NCI-H748 treated with DMSO at 0.1 percent for 48 hours (cell line): Measurements from ENCODE around the gene F11.
"Not testable (repeated sequence)": the region's sequence is repeated elsewhere in the genome, so short reads cannot be mapped to it uniquely, and the experiment has no call there.

Source experiments
- DNase-seq: peaks from one replicate; lab custom pipeline; 2025; lab: John Stamatoyannopoulos, UW

The F11 gene

GRCh38 chr4:186249785-186250754 lies 15.9 kb upstream of the F11 start:
- DNase-seq: no peak

- no peak for DNase-seq
Observed at GRCh38 chr4:186250760-186251159, 15.2 kb upstream of the F11 start.

GRCh38 chr4:186255122-186255521 lies 10.9 kb upstream of the F11 start:
- DNase-seq: no peak

GRCh38 chr4:186258216-186258811 lies 7.7 kb upstream of the F11 start:
- DNase-seq: no peak

GRCh38 chr4:186260117-186260503 lies 5.9 kb upstream of the F11 start:
- DNase-seq: no peak

- DNase-seq: no peak
Observed at GRCh38 chr4:186260504-186261448, 5.2 kb upstream of the F11 start.

GRCh38 chr4:186264660-186265059 lies 1.3 kb upstream of the F11 start:
- DNase-seq: no peak

GRCh38 chr4:186265250-186265649 lies 739 bp upstream of the F11 start:
- not testable (repeated sequence) for DNase-seq

- DNase-seq: no peak
Observed at GRCh38 chr4:186266729-186267456, 904 bp downstream of the F11 start.

GRCh38 chr4:186271081-186271678 lies 5.2 kb downstream of the F11 start:
- no peak for DNase-seq

GRCh38 chr4:186272699-186273391 lies 6.9 kb downstream of the F11 start:
- DNase-seq: no peak

GRCh38 chr4:186273392-186273789 lies 7.4 kb downstream of the F11 start:
- DNase-seq: not testable (repeated sequence)

- no peak for DNase-seq
Observed at GRCh38 chr4:186283311-186283710, 17.3 kb downstream of the F11 start.

GRCh38 chr4:186285147-186285546 lies 19.2 kb downstream of the F11 start:
- no peak for DNase-seq

- DNase-seq: no peak
Observed at GRCh38 chr4:186286581-186286980, 20.6 kb downstream of the F11 start.

- DNase-seq: no peak
Observed at GRCh38 chr4:186291256-186291890, 25.4 kb downstream of the F11 start.

- DNase-seq: no peak
Observed at GRCh38 chr4:186294160-186294559, 28.2 kb downstream of the F11 start.

- no peak for DNase-seq
Observed at GRCh38 chr4:186296481-186296880, 30.5 kb downstream of the F11 start.

GRCh38 chr4:186297013-186297645 lies 31.1 kb downstream of the F11 start:
- DNase-seq: no peak
